NCI-H345 (cell line): ENCODE data around the gene TMC5.

Source experiments
- DNase-seq: peaks from one replicate; lab custom pipeline; 2025; lab: John Stamatoyannopoulos, UW

Gene TMC5

DNA sequence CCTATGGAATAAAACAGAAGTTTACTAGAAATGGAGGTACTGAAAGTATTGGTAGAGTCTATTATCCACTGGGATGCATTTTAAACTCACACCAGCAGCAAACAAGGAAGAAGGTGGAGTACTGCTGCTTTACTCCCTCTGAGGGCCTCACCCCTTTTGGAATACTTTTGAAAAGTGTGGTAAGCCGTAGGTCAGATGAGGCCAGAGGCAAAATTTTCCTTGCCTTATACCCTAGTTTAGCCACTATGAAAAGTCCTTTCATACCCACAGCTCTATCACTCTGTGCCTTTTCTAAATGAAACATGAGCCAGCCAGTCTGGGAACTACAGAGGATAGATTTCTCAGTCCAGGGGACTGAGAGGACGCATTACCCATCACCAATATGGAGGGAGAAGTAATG lies 90.2 kb downstream of the TMC5 start:
- no peak for DNase-seq

DNA sequence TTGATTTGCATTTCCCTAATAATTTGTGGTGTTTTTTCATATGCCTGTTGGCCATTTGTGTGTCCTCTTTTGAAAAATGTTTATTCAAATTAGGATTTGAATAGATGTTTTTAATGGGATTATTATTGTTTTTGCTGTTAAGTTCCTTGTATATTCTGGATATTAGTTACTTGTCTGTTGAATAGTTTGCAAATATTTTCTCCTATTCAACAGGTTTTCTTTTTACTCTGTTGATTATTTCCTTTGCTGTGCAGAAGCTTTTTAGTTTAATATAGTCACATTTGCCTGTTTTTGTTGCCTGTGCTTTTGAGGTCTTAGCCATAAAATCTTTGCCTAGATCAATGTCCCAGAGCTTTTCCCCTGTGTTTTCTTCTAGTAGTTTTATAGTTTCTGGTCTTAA lies 94.6 kb downstream of the TMC5 start:
- DNase-seq = no peak

DNA sequence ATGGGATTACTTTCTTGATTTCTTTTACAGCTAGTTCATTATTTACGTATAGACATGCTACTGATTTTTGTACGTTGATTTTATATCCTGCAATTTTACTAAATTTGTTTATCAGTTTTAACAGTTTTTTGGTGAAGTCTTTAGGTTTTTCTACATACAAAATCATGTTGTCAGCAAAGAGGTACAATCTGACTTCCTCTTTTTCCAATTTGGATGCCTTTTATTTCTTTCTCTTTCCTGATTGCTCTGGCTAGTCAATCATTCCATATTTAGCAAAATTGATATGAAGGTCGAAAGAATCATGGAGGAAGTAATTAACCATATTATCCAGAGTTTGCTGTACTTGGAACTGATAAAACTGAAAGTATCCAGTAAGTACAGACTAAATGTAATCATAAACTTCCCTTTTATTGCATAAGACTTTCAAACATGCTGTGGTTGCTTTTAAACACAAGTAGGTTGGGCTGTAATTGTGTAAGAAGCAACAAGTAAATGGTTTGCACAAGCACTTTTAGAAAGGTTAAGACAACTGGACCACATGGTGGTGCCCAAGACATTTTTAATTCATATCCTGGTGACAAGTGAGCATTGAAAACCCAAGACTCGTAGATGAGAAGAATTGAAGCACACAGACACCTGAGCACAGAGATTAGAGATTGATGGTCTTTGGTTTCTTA lies 95.8 kb downstream of the TMC5 start:
- no peak for DNase-seq

DNA sequence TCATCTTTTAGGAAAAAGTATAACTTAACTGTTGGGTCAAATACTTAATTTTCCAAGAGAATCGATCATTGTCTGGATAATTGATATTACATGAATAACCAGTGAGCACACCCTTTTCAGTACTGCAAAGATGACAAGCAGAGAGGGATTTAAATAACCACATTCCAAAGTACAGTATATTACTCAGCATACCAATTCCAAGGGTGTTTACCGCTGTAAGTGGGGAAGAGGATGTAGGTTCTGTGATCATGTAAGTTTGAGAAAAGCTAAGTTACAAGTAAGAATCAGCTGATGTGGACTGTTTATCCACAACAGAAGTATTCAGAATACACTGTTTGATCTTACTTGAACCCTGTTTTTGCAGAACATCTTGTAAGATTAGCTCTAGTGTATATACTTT lies 98.1 kb downstream of the TMC5 start:
- no peak for DNase-seq

DNA sequence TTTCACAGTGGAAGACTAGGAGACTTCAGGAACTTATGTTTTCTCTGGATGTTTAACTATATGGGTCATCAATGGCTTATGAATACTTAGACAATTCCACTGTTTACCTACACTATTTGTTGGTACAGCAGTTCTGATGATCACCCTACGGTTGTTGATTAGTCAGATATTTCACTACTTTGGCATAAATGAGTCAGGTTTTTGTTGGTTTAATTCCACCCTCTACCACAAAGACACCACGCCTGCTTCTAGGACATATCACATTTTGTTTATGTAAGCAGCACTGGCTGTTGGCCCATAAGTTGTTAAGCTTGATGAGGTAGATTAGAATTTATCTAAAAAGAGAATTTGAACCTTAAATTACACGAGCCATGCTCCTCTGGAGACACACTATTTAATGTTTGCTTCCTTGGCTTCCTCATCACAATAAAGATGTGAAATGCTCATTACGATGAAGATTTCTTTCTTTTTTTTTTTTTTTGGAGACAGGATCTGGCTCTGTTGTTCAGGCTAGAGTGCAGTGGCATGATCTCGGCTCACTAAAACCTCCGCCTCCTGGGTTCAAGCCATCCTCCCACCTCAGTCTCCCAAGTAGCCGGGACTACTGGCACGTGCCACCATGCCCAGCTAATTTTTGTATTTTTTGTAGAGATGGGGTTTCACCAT lies 99.9 kb downstream of the TMC5 start:
- no peak for DNase-seq

DNA sequence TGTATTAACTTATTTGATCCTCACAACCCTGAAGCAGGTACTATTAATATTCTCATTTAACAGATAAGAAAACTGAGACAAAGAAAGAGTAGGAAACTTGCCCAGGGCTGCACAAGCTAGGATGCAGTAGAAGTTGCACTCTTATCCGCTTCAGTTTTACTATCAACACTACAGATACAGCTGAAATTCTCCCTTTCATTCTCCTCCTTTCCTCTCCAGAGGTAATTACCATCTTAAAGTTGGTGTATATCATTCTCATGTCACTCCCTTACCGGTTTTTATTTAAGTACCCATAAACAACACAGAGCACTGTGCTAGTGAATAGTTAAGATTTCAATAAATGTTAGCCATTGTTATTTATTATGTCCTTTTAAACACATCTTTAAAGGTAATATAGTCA lies 100.7 kb downstream of the TMC5 start:
- DNase-seq = no peak

DNA sequence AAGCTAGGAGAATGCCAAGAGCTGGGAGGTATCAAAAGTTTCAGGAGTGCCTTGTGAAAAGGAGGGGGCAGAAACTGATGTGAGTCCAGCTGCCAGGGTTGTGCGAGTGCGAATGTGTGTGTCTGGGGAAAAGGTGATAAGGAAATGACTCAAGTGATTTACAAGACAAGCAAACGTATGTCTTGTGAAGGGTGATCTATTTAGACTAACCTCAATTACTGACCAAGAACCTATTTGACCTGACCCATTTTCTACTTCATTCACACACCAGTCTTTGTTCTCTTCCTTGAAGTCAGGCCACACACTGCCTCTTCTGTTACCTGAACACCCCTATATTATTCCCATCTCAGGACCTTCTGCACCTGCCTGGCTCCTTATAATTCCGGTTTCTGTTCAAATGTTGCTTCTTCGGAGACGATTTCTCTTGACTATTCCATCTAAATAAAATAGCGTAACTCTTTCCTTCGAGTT lies 103.2 kb downstream of the TMC5 start:
- DNase-seq = no peak

DNA sequence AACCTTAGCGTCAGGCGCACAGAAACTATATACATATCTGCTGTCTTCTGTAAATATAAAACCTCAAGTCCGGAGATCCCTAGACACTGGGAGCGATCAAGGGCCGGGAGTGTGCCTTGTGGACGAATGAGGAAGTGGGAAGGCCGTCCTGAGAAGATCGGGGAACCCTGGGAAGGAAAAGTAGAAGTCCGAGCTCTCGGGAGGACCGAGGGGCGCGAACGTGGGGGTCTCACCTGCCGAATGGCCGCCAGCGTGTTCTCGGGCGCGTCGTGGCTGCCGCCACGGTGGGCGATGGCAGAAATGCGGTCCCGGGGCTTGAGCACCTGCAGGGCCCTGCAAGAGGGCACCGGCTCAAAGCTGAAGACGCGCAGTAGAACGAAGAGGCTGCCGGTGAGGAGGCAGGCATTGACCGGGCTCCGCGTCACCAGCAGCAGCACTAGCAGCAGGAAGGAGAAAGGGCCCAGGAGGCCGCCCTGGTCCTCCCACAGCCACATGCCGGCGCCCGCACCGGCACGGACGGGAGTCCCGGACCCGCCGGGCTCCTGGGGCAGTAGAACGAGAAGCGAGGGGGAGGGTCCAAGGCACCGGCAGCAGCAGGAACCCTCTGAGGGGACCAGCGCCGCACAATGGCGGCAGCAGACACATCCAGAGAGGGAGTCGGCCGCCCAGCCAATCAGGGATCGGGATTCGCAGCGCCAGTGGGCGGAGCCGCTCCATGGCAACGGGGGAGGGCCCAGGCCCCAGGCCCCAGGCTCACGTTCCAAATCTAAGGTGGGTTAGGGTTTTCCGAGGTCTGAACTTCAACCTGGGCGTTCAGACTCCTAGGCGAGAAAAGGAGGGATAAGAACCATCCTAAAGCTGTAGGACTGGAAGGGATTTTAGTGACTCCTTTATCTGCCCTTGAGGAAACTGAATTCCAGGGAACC lies 104.1 kb downstream of the TMC5 start, which contains the start of gene GDE1:
Gene GDE1 (minus strand): TSS at position 628 of the 926 bp plus-strand sequence. CDS start 134 bp downstream, at position 494.
- DNase-seq = peak; percentile 96

DNA sequence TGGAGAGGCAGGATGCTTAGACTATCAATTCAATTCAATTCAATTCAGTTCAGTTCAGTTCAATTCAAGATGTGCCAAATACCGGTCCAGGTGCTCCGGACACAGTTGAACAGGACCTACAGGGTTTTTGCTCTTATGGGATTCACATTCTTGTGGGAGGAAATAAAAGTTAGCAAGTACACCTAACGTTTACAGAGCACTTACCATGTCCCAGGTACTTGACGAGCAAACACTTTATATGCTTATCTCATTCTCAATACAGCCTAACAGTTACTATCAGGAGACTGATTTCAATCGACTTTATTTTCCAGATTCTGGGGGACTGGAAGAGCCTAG lies 104.7 kb downstream of the TMC5 start:
- DNase-seq = peak; percentile 50

DNA sequence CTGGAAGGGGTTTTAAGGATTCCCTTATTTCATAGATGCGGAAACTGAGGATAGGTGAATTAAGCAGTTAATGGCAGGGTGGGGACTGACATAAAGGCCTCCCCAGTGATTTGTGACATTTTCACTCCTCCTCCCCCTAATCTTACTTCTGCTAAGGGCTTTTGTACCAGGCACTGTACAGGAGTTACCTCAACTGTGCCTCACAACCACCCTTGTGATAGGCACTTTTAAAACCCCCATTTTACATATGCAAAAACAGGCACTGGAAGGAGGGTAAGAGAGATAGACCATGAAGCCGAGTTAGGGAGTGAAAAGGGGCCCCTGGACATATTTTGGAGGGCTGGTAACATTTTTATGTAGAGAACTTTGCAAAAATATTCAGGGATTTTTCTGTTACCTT lies 105.1 kb downstream of the TMC5 start:
- DNase-seq = no peak

DNA sequence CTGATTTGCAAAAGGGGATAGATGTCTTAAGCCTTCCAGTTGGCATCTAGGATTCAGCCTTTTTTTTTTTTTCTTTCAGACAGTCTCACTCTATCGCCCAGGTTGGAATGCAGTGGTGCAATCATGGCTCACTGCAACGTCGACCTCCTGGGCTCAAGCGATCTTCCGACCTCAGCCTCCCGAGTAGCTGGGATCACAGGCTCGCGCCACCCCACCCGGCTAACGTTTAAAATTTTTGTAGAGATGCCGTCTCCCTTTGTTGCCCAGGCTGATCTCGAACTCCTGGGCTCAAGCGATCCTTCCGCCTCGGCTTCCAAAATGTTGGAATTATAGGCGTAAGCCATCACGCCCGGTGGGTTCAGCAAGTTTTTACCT lies 105.5 kb downstream of the TMC5 start:
- no peak for DNase-seq

DNA sequence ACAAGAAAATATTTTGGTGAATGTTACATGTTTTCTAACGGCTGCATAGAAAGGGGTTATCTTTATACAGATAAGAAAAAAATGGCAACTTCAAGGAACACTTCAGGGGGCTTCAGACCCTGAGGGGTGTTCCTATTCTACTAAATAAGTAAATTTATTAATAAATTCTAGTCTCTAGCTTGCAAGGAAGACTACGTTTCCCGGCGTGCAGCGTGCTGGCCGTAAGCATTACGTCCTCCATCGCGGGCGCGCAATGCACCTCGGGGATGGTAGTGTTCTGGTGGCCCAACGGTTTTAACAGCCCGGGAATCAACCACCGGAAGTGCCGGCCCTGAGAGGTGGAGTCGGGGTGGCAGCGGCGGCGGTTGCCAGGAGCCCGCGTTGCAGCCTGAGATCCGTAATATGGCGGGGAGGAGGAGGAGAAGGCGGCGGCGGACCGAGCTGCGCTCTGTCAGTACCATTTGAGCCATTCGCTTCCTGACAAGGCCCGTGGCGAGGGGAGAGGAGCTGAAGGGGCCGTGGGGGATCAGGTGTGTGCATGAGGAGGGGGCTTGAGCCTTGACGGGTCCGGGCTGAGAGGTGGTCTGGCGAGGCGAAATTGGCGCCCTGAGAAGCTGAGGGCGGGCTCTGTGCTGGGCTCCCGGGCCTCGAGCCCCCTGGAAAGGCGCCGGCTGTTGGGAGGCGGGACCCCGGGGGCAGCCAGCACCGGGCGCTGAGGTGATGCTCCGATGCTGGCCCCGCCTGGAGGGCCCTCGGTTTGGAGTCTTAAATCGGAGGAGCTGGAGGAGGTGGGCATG lies 106.1 kb downstream of the TMC5 start, which contains the start of gene CCP110:
Gene CCP110 (plus strand): TSS at position 384 of the 797 bp plus-strand sequence. CDS start 3,940 bp downstream, outside the sequence.
- peak; percentile 97 for DNase-seq

DNA sequence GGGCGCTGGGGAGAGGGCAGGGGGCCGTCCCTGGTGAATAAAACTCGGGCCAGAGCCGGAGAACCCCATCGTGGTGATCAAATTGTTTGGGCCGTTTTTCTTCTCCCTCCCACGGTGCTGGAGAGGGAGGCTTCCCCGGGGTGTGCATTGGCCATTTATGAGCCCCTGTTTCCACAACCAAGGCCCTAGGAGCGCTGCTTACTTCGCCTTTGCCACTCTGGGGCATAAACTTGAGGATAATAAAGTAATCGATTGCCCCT lies 106.6 kb downstream of the TMC5 start:
- no peak for DNase-seq

DNA sequence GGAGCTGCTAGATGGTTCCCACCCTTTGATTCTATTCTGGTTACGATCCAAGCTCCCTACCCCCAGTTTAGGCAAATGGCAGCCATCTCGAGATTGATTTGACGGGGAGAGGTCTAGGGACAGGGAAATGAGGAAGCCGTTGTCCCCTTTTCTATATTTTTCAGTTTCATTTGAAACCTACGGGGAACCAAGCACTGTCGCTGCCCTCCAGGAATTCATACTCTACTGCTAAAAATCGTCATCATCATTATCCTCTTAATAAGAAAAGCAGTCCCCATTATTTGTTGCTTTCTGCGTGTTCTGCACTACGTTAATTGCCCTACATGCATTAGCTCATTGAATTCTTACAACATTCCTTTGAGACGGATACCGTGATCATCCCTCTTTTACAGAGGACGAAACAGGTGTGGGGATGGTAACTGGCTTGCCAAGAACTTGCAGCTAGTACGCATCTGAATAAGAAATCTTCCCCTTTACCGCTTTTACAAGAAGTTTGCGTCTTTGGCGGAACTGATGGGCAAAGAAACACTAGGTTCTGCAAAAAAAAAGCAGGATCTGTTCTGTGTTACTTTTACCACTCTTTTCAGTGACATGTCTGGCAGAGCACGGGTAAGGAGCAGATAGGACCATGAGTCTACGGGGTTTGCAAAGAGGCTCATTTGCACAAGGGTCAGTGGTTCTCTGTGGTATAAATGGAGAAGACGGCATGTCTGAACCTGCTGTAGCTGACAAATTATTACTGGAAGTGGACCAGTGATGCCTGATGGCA lies 107.1 kb downstream of the TMC5 start:
- DNase-seq = no peak

DNA sequence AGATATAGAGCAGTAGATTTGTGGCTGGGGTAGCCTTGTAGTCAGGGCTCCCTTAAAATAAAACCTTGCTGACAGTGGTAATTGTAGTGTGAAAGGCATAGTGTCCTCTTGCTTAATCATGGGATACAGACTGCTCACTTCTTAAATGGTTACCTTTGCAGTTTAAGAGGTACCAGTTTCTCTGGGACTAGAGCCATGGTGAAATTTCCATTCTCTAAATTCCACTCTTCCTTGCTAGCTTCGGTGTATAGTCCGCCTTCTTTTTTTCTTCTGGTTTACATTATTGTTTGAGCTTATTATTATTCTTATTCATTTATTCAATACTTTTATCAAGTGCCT lies 107.7 kb downstream of the TMC5 start:
- no peak for DNase-seq

DNA sequence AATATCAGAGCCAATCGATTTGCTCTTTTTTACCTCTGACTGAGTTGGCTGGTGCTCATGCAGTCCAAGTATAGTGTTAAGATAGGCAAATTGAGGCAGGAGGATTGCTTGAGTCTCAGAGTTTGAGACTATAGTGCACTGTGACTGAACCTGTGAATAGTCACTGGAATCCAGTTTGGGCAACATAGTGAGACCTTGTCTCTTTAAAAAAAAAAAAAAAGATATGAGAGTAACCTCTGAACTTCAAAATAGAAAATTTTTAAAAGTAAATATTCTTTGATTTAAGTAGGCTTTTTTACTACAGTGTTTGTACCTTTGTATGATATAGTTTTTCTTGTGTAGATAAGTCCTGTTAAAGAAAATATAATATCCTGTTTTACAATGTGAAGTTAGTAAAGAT lies 109.5 kb downstream of the TMC5 start:
- no peak for DNase-seq

DNA sequence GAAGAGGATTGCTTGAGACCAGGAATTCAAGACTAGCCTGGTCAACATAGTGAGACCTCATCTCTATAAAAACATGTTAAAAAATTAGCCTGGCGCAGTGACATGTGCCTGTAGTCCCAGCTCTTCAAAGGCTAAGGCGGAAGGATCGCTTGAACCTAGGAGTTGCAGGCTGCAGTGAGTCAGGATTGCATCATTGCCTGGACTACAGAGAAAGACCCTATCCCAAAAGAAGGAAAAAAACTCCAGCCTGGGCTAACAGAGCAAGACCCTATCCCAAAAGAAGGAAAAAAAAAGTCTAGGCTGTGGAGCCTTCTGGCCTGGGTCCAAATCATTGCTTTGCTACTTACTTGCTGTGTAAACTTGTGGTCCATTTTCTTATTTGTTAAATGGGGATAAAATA lies 111.0 kb downstream of the TMC5 start:
- no peak for DNase-seq

DNA sequence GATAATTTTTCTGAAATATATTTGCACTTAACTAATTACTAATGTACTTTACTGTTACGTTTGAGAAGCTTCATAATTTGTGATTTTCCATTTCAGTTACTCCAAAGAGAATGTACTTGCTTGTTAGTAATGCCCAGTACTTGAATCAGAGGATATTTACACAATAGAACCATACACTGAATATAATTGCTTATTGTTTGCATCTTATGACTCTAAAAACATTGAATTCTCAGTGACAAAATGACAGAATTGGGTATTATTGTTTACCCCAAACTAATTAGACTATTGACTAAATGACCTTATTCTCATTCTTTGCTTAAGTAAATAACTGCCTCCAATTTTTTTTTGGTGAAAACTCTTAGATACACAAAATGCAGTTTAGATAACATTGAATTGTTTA lies 114.9 kb downstream of the TMC5 start:
- DNase-seq = no peak

DNA sequence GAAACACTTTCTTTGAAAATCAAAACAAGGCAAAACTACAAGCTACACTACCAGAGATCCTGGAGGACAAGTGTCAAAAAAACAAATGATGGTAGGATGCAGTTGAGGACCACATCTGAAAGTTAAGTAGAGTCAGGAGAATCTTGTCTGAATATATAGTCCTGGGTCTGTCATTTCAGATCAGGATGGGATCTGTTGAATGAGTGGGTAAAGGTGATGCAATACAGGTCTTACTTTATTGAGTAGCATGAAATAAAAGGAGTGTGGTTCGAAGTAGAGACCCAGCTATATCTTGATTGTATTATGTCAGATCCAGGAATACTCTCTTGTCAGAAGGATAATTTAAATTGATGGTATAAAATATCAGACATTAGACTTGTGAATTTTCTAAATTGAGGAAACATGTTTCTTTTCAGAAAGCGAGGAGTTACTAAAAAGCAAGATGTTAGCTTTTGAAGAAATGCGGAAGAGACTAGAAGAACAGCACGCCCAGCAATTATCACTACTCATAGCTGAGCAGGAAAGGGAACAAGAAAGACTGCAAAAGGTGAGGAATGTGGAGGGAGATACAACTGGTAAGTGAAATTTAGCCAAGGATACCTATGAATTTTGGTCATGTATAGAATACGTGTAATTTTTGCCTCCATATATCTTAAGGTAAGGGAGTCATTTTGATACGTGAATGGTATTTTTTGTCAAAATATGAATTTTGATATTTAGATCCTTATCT lies 122.7 kb downstream of the TMC5 start:
- DNase-seq = no peak

DNA sequence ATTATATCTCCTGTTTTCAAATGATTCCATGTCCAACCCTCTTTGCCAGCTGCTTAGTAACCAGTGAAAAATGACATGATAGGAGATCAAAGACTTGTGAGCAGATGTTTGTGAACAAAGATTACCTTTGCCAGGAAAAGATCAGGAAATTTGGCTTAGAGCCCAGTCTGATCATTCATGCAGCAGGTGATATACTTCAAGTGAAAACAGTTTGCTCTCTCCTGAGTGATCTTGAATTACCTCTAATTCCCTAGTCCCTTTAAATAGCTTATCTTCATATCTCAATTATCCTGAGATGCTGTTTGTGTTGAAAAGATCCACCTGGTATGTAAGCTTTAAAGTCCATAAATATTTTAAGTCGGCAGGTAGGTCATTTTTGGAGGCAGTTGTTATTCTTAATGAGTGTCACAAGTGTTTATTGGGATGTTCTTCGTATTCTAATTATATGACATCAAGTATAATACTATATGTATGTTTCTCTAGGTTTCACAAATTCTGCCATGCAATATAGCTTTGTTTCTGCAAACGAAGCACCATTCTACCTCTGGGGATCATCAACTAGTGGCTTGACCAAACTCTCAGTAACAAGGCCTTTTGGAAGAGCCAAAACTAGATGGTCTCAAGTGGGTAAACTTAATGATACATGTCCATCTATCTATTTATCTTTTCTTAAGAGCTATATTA lies 124.6 kb downstream of the TMC5 start:
- DNase-seq = peak; percentile 88
